Panc1 (cell line): Measurements from ENCODE around the gene RLBP1. TPM values are rescaled to one million over a fixed set of nuclear protein-coding genes. Genes with fewer than 3 reads are reported as not detected.

Experiments
- ATAC-seq: fragments of 200-7000 bp; cut with Tn5 transposase; 2 replicates; pipeline ENCODE4 v1.9.1; 2020; ENCODE audit warnings: mild to moderate bottlenecking, moderate library complexity
- BruUV-seq: library from RNA; stranded (reverse); fragments of 400-500 nt; replicated peaks from 2 replicates; lab custom pipeline; 2021; lab: Mats Ljungman, UMichigan
- CTCF ChIA-PET: fragments of 300-600 bp; sonication (Branson Sonifier 250); formaldehyde crosslinking; loops from one replicate; lab custom pipeline; 2022; ENCODE audit warnings: antibody characterized with exemption; lab: Charles Lee
- POLR2A ChIA-PET: fragments of 300-600 bp; sonication (Branson Sonifier 250); formaldehyde crosslinking; loops from one replicate; lab custom pipeline; 2022; ENCODE audit warnings: antibody characterized with exemption; lab: Charles Lee
- DNase-seq: peaks from one replicate; pipeline ENCODE4 v3.0.0-alpha.2; 2010; ENCODE audit warnings: low read depth, low spot score
- H3K27ac ChIP-seq: 2 replicates; pipeline ENCODE4 v1.5.1; 2011; ENCODE audit warnings: mild to moderate bottlenecking, low read length, inconsistent platforms
- H3K27me3 ChIP-seq: fragments of 200-500 bp; sonication (Bioruptor generic); 2 replicates; pipeline ENCODE4 v1.6.0; 2014; ENCODE audit warnings: low read length, inconsistent platforms; ENCODE audit not compliant: control insufficient read depth, insufficient read depth
- H3K36me3 ChIP-seq: fragments of 200-500 bp; sonication (Bioruptor generic); 2 replicates; pipeline ENCODE4 v1.5.1; 2014; ENCODE audit warnings: inconsistent platforms, mild to moderate bottlenecking, low read length, moderate library complexity; ENCODE audit not compliant: control insufficient read depth, insufficient read depth
- H3K4me1 ChIP-seq: 2 replicates; pipeline ENCODE4 v1.5.1; 2011; ENCODE audit warnings: inconsistent platforms, mild to moderate bottlenecking, low read length, moderate library complexity; ENCODE audit not compliant: control insufficient read depth, insufficient read depth
- H3K4me3 ChIP-seq, 2 experiments: 2 replicates each; pipeline ENCODE4 v1.5.1; 2011 to 2012; ENCODE audit warnings: low read depth in 2 of 2, low read length in 2 of 2, mild to moderate bottlenecking in 2 of 2, inconsistent platforms in 1 of 2, moderate library complexity in 1 of 2
- H3K9me3 ChIP-seq: fragments of 200-500 bp; sonication (Bioruptor generic); 2 replicates; pipeline ENCODE4 v1.5.1; 2014; ENCODE audit warnings: low read depth, mild to moderate bottlenecking, inconsistent platforms, low read length, moderate library complexity; ENCODE audit not compliant: control insufficient read depth, insufficient read depth
- POLR2AphosphoS5 ChIP-seq: IDR thresholded peaks from 2 replicates; pipeline ENCODE4 v1.6.1; 2012; ENCODE audit warnings: mild to moderate bottlenecking, low read depth, low read length, moderate library complexity
- SIN3A ChIP-seq: IDR thresholded peaks from 2 replicates; pipeline ENCODE4 v1.6.1; 2012; ENCODE audit warnings: low read depth, mild to moderate bottlenecking, low read length, moderate library complexity, borderline replicate concordance; ENCODE audit not compliant: insufficient read depth
- TCF7L2 ChIP-seq: IDR thresholded peaks from 2 replicates; pipeline ENCODE4 v1.6.1; 2011; ENCODE audit warnings: mild to moderate bottlenecking, low read depth, low read length, inconsistent platforms
- in situ Hi-C: cut with HindIII; loops from 2 replicates; pipeline ENCODE4 v1.10.0; 2016; ENCODE audit warnings: low sequenced_read_pairs, low pct_unique_long_range_greater_than_20kb
- intact Hi-C: fragments of 100-400 bp; cut with micrococcal nuclease; formaldehyde crosslinking; loops from one replicate; pipeline ENCODE4 v1.10.0; 2022; ENCODE audit not compliant: unreplicated experiment
- total RNA-seq: library from RNA; stranded (reverse); gene quantifications from one replicate; pipeline ENCODE4 v1.2.1, GENCODE V29; 2021; ENCODE audit not compliant: unreplicated experiment
- TF ChIP-seq, protein P1 (sequence below), 2 experiments: IDR thresholded peaks; 2 replicates each; pipeline ENCODE4 v1.6.1; 2011 to 2012; ENCODE audit warnings: low read depth in 2 of 2, control low read depth in 1 of 2, low read length in 1 of 2, mild to moderate bottlenecking in 1 of 2, moderate library complexity in 1 of 2; ENCODE audit not compliant: insufficient read depth in 1 of 2
- TF ChIP-seq, protein P2 (sequence below): fragments of 450-650 bp; IDR thresholded peaks from 2 replicates; pipeline ENCODE4 v1.5.1; 2017; ENCODE audit warnings: mild to moderate bottlenecking

The RLBP1 gene
- total RNA-seq, 1 experiment from 2014 or later, result not detected

DNA sequence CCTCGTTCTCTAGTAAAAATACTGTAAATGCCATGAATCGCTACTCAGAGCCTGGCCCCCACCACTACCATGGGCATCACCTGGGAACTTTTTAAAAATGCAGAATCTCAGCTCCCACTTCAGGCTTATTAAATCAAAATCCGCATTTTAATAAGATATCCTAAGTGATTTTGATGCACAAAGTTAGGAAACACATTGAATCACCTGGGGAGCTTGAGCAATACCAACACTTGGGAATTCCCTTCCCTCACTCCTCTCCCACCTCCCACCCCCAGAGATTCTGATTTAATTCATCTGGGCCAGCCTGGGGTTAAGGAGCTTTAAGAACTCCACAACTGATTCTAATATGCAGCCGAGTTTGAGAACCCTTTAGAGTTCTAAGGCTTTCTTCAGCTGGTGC lies 26.8 kb downstream of the RLBP1 start:
- Histone ChIP-seq H3K36me3 (0 out of 2 replicates have a peak, but pooled peaks cover 3% of the 10 kb centered on the region), H3K9me3 (no peaks in the 10 kb centered on the region), H3K27me3 (no peaks in the 10 kb centered on the region), H3K4me1 (no peaks in the 10 kb centered on the region), H3K27ac (no peak overlapping the region), H3K4me3 (no peak overlapping the region)
- in situ Hi-C loops, result no loop called here
- no peak for TF ChIP-seq SIN3A
- TF ChIP-seq, protein P1, sequence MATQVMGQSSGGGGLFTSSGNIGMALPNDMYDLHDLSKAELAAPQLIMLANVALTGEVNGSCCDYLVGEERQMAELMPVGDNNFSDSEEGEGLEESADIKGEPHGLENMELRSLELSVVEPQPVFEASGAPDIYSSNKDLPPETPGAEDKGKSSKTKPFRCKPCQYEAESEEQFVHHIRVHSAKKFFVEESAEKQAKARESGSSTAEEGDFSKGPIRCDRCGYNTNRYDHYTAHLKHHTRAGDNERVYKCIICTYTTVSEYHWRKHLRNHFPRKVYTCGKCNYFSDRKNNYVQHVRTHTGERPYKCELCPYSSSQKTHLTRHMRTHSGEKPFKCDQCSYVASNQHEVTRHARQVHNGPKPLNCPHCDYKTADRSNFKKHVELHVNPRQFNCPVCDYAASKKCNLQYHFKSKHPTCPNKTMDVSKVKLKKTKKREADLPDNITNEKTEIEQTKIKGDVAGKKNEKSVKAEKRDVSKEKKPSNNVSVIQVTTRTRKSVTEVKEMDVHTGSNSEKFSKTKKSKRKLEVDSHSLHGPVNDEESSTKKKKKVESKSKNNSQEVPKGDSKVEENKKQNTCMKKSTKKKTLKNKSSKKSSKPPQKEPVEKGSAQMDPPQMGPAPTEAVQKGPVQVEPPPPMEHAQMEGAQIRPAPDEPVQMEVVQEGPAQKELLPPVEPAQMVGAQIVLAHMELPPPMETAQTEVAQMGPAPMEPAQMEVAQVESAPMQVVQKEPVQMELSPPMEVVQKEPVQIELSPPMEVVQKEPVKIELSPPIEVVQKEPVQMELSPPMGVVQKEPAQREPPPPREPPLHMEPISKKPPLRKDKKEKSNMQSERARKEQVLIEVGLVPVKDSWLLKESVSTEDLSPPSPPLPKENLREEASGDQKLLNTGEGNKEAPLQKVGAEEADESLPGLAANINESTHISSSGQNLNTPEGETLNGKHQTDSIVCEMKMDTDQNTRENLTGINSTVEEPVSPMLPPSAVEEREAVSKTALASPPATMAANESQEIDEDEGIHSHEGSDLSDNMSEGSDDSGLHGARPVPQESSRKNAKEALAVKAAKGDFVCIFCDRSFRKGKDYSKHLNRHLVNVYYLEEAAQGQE (IDR thresholded peaks at IDR 0.05; ENCODE audit: insufficient read depth in 1 of 2, low read depth in 2 of 2, low read length in 1 of 2), result no peak
- no peak for TF ChIP-seq TCF7L2
- TF ChIP-seq, protein P2, sequence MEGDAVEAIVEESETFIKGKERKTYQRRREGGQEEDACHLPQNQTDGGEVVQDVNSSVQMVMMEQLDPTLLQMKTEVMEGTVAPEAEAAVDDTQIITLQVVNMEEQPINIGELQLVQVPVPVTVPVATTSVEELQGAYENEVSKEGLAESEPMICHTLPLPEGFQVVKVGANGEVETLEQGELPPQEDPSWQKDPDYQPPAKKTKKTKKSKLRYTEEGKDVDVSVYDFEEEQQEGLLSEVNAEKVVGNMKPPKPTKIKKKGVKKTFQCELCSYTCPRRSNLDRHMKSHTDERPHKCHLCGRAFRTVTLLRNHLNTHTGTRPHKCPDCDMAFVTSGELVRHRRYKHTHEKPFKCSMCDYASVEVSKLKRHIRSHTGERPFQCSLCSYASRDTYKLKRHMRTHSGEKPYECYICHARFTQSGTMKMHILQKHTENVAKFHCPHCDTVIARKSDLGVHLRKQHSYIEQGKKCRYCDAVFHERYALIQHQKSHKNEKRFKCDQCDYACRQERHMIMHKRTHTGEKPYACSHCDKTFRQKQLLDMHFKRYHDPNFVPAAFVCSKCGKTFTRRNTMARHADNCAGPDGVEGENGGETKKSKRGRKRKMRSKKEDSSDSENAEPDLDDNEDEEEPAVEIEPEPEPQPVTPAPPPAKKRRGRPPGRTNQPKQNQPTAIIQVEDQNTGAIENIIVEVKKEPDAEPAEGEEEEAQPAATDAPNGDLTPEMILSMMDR, result no peak
- TF ChIP-seq POLR2AphosphoS5, result no peak
- ATAC-seq (no peak), DNase-seq (no peak)
- CTCF ChIA-PET, result interaction anchor here (1.0 kb wide), 1 partner anchor 12 kb away, joined by 6 read pairs; no protein-coding TSS in a partner anchor
- POLR2A ChIA-PET, result interaction anchor here (0.6 kb wide), 1 partner anchor 285 kb away, joined by 5 read pairs; no protein-coding TSS in a partner anchor
- no TSS peak for BruUV-seq
- intact Hi-C loops, result no loop called here

DNA sequence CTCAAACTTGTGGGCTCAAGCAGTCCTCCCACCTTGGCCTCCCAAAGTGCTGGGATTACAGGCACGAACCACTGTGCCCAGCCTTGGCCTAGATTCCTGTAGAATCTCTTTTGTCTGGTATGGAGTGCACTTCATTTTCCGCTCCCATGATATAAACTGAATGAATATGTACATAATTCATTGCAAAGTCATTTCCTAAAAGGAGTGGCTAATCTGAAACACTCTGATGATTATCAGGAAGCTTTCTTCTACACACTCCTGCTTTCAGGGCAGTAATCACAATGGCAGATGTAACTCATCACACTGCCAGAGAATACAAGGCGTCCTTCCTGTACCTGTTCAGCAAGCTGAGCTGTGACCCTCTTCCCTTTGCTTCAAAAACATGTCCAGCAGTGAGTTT lies 28.6 kb downstream of the RLBP1 start:
- POLR2A ChIA-PET, result no interaction called here
- CTCF ChIA-PET, result interaction anchor here (1.0 kb wide), 1 partner anchor 14 kb away, joined by 3 read pairs; no protein-coding TSS in a partner anchor
- BruUV-seq, result no TSS peak
- no peak for TF ChIP-seq SIN3A
- no peak for TF ChIP-seq POLR2AphosphoS5
- TF ChIP-seq, protein P1 (IDR thresholded peaks at IDR 0.05; ENCODE audit: insufficient read depth in 1 of 2, low read depth in 2 of 2, low read length in 1 of 2), result no peak
- TF ChIP-seq, protein P2, result no peak
- no peak for TF ChIP-seq TCF7L2
- H3K27me3 ChIP-seq, result no peaks in the 10 kb centered on the region
- H3K27ac ChIP-seq, result no peak overlapping the region
- DNase-seq (no peak), ATAC-seq (no peak)
- intact Hi-C loops (no loop called here), in situ Hi-C loops (no loop called here)
- H3K4me3 ChIP-seq, result no peak overlapping the region
- peaks cover 9% of the 10 kb centered on the region; the same call in 1 of the 2 replicates for H3K36me3 ChIP-seq
- H3K4me1 ChIP-seq, result no peaks in the 10 kb centered on the region
- H3K9me3 ChIP-seq, result no peaks in the 10 kb centered on the region
